Measurements from ENCODE around the gene CD59. TPM values are rescaled to one million over a fixed set of nuclear protein-coding genes. Genes with fewer than 3 reads are reported as not detected.
A peak's percentile ranks its signal among the peaks of the same experiment; 100 is the strongest.

Gene CD59
- total RNA-seq, 1 experiment from 2014 or later = 170 TPM

- no peaks in the 10 kb centered on the region for H3F3A ChIP-seq (ENCODE audit: low read length, unreplicated experiment)
- peak overlapping the region; percentile 97 for H3K4me3 ChIP-seq (ENCODE audit: low read length)
- DNase-seq (no peak), ATAC-seq (no peak; the same call in 1 of the 2 replicates)
- no peak for TF ChIP-seq EZH2phosphoT487 (IDR thresholded peaks at IDR 0.05; ENCODE audit: borderline replicate concordance, low read length)
- no peak for TF ChIP-seq CTCF (conservative IDR thresholded peaks at IDR 0.05; ENCODE audit: low read depth, low read length)
- TF ChIP-seq EZH2 (IDR thresholded peaks at IDR 0.05; ENCODE audit: low read length, unreplicated experiment) = no peak
- intact Hi-C loops (cut with micrococcal nuclease) = loop anchor here (5.0 kb wide), 1 partner anchor 32 kb away; no protein-coding TSS in a partner anchor
- no peaks in the 10 kb centered on the region for H3K36me3 ChIP-seq (ENCODE audit: low read depth, low read length)
- ChIA-PET POLR2A (ENCODE audit: unreplicated experiment) (interaction anchor here (0.7 kb wide), 1 partner anchor 542 kb away, joined by 3 read pairs; no protein-coding TSS in a partner anchor), CTCF (interaction anchor here (0.6 kb wide), 1 partner anchor 56 kb away, joined by 3 read pairs; no protein-coding TSS in a partner anchor)
- H2AFZ ChIP-seq (ENCODE audit: low read length) = peak overlapping the region; percentile 99
- H3K4me2 ChIP-seq (ENCODE audit: low read length) = peak overlapping the region; percentile 89
- TSS peak; percentile 39 for BruUV-seq (replicated peaks)
- peaks cover 9% of the 10 kb centered on the region; the same call in 1 of the 2 replicates for H4K20me1 ChIP-seq (ENCODE audit: low read length)
- H3K4me1 ChIP-seq (ENCODE audit: insufficient read depth, low read length) = peaks cover 42% of the 10 kb centered on the region
- peak overlapping the region; percentile 59 for H3K9ac ChIP-seq (ENCODE audit: low read length)
- H3K9me3 ChIP-seq (ENCODE audit: low read length) = no peaks in the 10 kb centered on the region
- no peak overlapping the region for H3K27ac ChIP-seq (ENCODE audit: low read length)
- peaks cover 43% of the 10 kb centered on the region for H3K79me2 ChIP-seq (ENCODE audit: low read length)
- no peaks in the 10 kb centered on the region for H3K9me2 ChIP-seq (replicated peaks; ENCODE audit: low read length)
- H3K27me3 ChIP-seq (ENCODE audit: low read length) = no peaks in the 10 kb centered on the region
These were observed 38.7 kb upstream of the CD59 start for GRCh38 chr11:33774736-33775466.

- ChIA-PET CTCF (no interaction called here), POLR2A (ENCODE audit: unreplicated experiment) (interaction anchor here (0.7 kb wide), 1 partner anchor 541 kb away, joined by 3 read pairs; no protein-coding TSS in a partner anchor)
- Histone ChIP-seq H4K20me1 (ENCODE audit: low read length) (peaks cover 9% of the 10 kb centered on the region; the same call in 1 of the 2 replicates), H2AFZ (ENCODE audit: low read length) (peak within 1 kb of the TSS; percentile 99), H3K9me2 (replicated peaks; ENCODE audit: low read length) (no peaks in the 10 kb centered on the region), H3K4me1 (ENCODE audit: insufficient read depth, low read length) (peaks cover 47% of the 10 kb centered on the region), H3K4me2 (ENCODE audit: low read length) (peak within 1 kb of the TSS; percentile 95), H3K9ac (ENCODE audit: low read length) (peak within 1 kb of the TSS; percentile 79), H3K36me3 (ENCODE audit: low read depth, low read length) (no peaks in the 10 kb centered on the region), H3K79me2 (ENCODE audit: low read length) (peaks cover 44% of the 10 kb centered on the region), H3K27ac (ENCODE audit: low read length) (peak within 1 kb of the TSS; percentile 19), H3F3A (ENCODE audit: low read length, unreplicated experiment) (no peaks in the 10 kb centered on the region), H3K4me3 (ENCODE audit: low read length) (peak within 1 kb of the TSS; percentile 97), H3K27me3 (ENCODE audit: low read length) (no peaks in the 10 kb centered on the region), H3K9me3 (ENCODE audit: low read length) (no peaks in the 10 kb centered on the region)
- DNase-seq = peak; percentile 84
- TF ChIP-seq EZH2 (IDR thresholded peaks at IDR 0.05; ENCODE audit: low read length, unreplicated experiment) (no peak), EZH2phosphoT487 (IDR thresholded peaks at IDR 0.05; ENCODE audit: borderline replicate concordance, low read length) (no peak), CTCF (conservative IDR thresholded peaks at IDR 0.05; ENCODE audit: low read depth, low read length) (no peak)
- no TSS peak for BruUV-seq (replicated peaks)
- intact Hi-C loops (cut with micrococcal nuclease) = loop anchor here (5.0 kb wide), 1 partner anchor 33 kb away; no protein-coding TSS in a partner anchor
- ATAC-seq = peak; percentile 72
These were observed 37.9 kb upstream of the CD59 start, which contains the start of gene FBXO3 for GRCh38 chr11:33773987-33774735. Gene FBXO3, minus strand, starts transcription at chr11:33774520. Its CDS starts 23 bp downstream, at chr11:33774497.

Measured in PC-3 (cell line).